Kidney tubule cell (primary cell): ENCODE data around the gene GNG7.
"Not testable (repeated sequence)": the region's sequence is repeated elsewhere in the genome, so short reads cannot be mapped to it uniquely, and the experiment has no call there.

Source experiments
- DNase-seq: peaks from one replicate; pipeline ENCODE4 v3.0.0-alpha.2; 2018; ENCODE audit warnings: low spot score

GNG7 gene

GRCh38 chr19:2713170-2713569 lies 10.7 kb upstream of the GNG7 start:
- not testable (repeated sequence) for DNase-seq

- no peak for DNase-seq
Measured at GRCh38 chr19:2711875-2712205, 9.3 kb upstream of the GNG7 start.

GRCh38 chr19:2711172-2711874 lies 8.8 kb upstream of the GNG7 start:
- DNase-seq = no peak

GRCh38 chr19:2706251-2706650 lies 3.8 kb upstream of the GNG7 start:
- DNase-seq = no peak

GRCh38 chr19:2703691-2704216 lies 1.3 kb upstream of the GNG7 start:
- DNase-seq = no peak

- DNase-seq = no peak
Measured at GRCh38 chr19:2703077-2703437, 563 bp upstream of the GNG7 start.

- DNase-seq = no peak
Measured at GRCh38 chr19:2701361-2702169, 929 bp downstream of the GNG7 start.

GRCh38 chr19:2700660-2701360 lies 1.7 kb downstream of the GNG7 start:
- no peak for DNase-seq

GRCh38 chr19:2699413-2700140 lies 2.9 kb downstream of the GNG7 start:
- DNase-seq = no peak

GRCh38 chr19:2694196-2694595 lies 8.3 kb downstream of the GNG7 start:
- no peak for DNase-seq

GRCh38 chr19:2693492-2694160 lies 8.9 kb downstream of the GNG7 start:
- DNase-seq = no peak

- DNase-seq = no peak
Measured at GRCh38 chr19:2691951-2692350, 10.5 kb downstream of the GNG7 start.

- DNase-seq = no peak
Measured at GRCh38 chr19:2690856-2691255, 11.6 kb downstream of the GNG7 start.

- DNase-seq = no peak
Measured at GRCh38 chr19:2686360-2686759, 16.1 kb downstream of the GNG7 start.

- no peak for DNase-seq
Measured at GRCh38 chr19:2685204-2685704, 17.2 kb downstream of the GNG7 start.

GRCh38 chr19:2683430-2684003 lies 19.0 kb downstream of the GNG7 start:
- no peak for DNase-seq

- no peak for DNase-seq
Measured at GRCh38 chr19:2680808-2681207, 21.7 kb downstream of the GNG7 start.

GRCh38 chr19:2679439-2679838 lies 23.1 kb downstream of the GNG7 start:
- no peak for DNase-seq

GRCh38 chr19:2678948-2679347 lies 23.5 kb downstream of the GNG7 start:
- DNase-seq = not testable (repeated sequence)

- DNase-seq = no peak
Measured at GRCh38 chr19:2678044-2678671, 24.3 kb downstream of the GNG7 start.

- DNase-seq = no peak
Measured at GRCh38 chr19:2676823-2677222, 25.7 kb downstream of the GNG7 start.
